HepG2 (cell line): ENCODE results near the gene LRRC25. TPM values are rescaled to one million over a fixed set of nuclear protein-coding genes. Genes with fewer than 3 reads are reported as not detected.
A peak's percentile ranks its signal among the peaks of the same experiment; 100 is the strongest.

Experiments used
- AKAP8 ChIP-seq: sonication (generic); formaldehyde crosslinking; IDR thresholded peaks from 2 replicates; pipeline ENCODE4 v1.5.1; 2020; ENCODE audit warnings: mild to moderate bottlenecking, missing genetic modification reagents
- FOXP1 ChIP-seq, 2 experiments: fragments of 450-650 bp in 1 of 2; IDR thresholded peaks; 2 replicates each; pipeline ENCODE4 v1.6.1; 2017 to 2018; ENCODE audit warnings: antibody characterized with exemption in 1 of 2
- GTF3A ChIP-seq: sonication (generic); formaldehyde crosslinking; conservative IDR thresholded peaks from 2 replicates; pipeline ENCODE4 v1.4.0; 2020; ENCODE audit warnings: mild to moderate bottlenecking, missing genetic modification reagents
- KAT8 ChIP-seq: IDR thresholded peaks from 2 replicates; pipeline ENCODE4 v1.6.1; 2016; ENCODE audit warnings: missing genetic modification reagents, missing compliant biosample characterization
- MAZ ChIP-seq, 2 experiments: sonication (generic) in 1 of 2; formaldehyde crosslinking in 1 of 2; IDR thresholded peaks; 2 replicates each; pipeline versions ENCODE4 v1.5.0 to v1.6.1; 2012 to 2020; ENCODE audit warnings: low read depth in 2 of 2, mild to moderate bottlenecking in 2 of 2, borderline replicate concordance in 1 of 2, improper control_type of control experiment in 1 of 2, low read length in 1 of 2, missing genetic modification reagents in 1 of 2, moderate library complexity in 1 of 2
- MTA1 ChIP-seq: sonication (generic); formaldehyde crosslinking; IDR thresholded peaks from 2 replicates; pipeline ENCODE4 v1.4.0; 2020; ENCODE audit warnings: missing genetic modification reagents, mild to moderate bottlenecking, borderline replicate concordance
- NFATC3 ChIP-seq: sonication (generic); formaldehyde crosslinking; IDR thresholded peaks from 2 replicates; pipeline ENCODE4 v1.5.1; 2020; ENCODE audit warnings: mild to moderate bottlenecking, missing genetic modification reagents
- RAD21 ChIP-seq: fragments of 450-650 bp; formaldehyde crosslinking; IDR thresholded peaks from 2 replicates; pipeline ENCODE4 v1.5.0; 2020; ENCODE audit warnings: mild to moderate bottlenecking
- SIX4 ChIP-seq: sonication (generic); formaldehyde crosslinking; IDR thresholded peaks from 2 replicates; pipeline ENCODE4 v1.4.0; 2020; ENCODE audit warnings: missing genetic modification reagents
- TARDBP ChIP-seq: sonication (generic); formaldehyde crosslinking; IDR thresholded peaks from 2 replicates; pipeline ENCODE4 v1.8.0; 2022; ENCODE audit warnings: mild to moderate bottlenecking, missing genetic modification reagents
- TEAD2 ChIP-seq: sonication (generic); formaldehyde crosslinking; IDR thresholded peaks from 2 replicates; pipeline ENCODE4 v1.9.0; 2021; ENCODE audit warnings: missing genetic modification reagents
- TP53 ChIP-seq: sonication (generic); formaldehyde crosslinking; conservative IDR thresholded peaks from 2 replicates; pipeline ENCODE4 v1.4.0; 2020; ENCODE audit warnings: missing genetic modification reagents
- ZC3H13 ChIP-seq: sonication (generic); formaldehyde crosslinking; IDR thresholded peaks from 2 replicates; pipeline ENCODE4 v1.8.1; 2023; ENCODE audit warnings: mild to moderate bottlenecking, missing genetic modification reagents, moderate library complexity
- ZNF12 ChIP-seq: sonication (generic); formaldehyde crosslinking; IDR thresholded peaks from 2 replicates; pipeline ENCODE4 v1.5.0; 2020; ENCODE audit warnings: missing genetic modification reagents
- ZNF121 ChIP-seq: sonication (generic); formaldehyde crosslinking; IDR thresholded peaks from 2 replicates; pipeline ENCODE4 v1.5.0; 2020; ENCODE audit warnings: mild to moderate bottlenecking, missing genetic modification reagents
- ZNF530 ChIP-seq: sonication (generic); formaldehyde crosslinking; IDR thresholded peaks from 2 replicates; pipeline ENCODE4 v1.5.0; 2020; ENCODE audit warnings: low read depth, mild to moderate bottlenecking, missing genetic modification reagents
- ZNF557 ChIP-seq: sonication (generic); formaldehyde crosslinking; IDR thresholded peaks from 2 replicates; pipeline ENCODE4 v1.4.0; 2020; ENCODE audit warnings: missing genetic modification reagents
- ZNF883 ChIP-seq: sonication (generic); formaldehyde crosslinking; IDR thresholded peaks from 2 replicates; pipeline ENCODE4 v1.5.1; 2020; ENCODE audit warnings: mild to moderate bottlenecking, missing genetic modification reagents; ENCODE audit errors: not compliant biosample characterization
- ZZZ3 ChIP-seq: sonication (generic); formaldehyde crosslinking; IDR thresholded peaks from 2 replicates; pipeline ENCODE4 v1.4.0; 2020; ENCODE audit warnings: missing genetic modification reagents, mild to moderate bottlenecking, borderline replicate concordance
- polyA plus RNA-seq, 8 experiments: library from polyadenylated mRNA; depleted of rRNA in 3 of 8; stranded (reverse) in 7 of 8; unstranded in 1 of 8; fragments of >200 nt; fragmentation: Illumina TruSeq in 4 of 8; extraction: Trizol in 4 of 8; gene quantifications; 2 replicates each; pipeline versions ENCODE4 v1.2.1 to v1.2.3, GENCODE V29; 2011 to 2016; ENCODE audit warnings: low read depth in 4 of 8, missing spikeins in 1 of 8, mixed read lengths in 1 of 8; ENCODE audit not compliant: insufficient read depth in 1 of 8
- total RNA-seq, 5 experiments: library from RNA; depleted of rRNA; stranded (reverse); fragments of >200 nt; fragmentation: Illumina TruSeq; extraction: Trizol; gene quantifications; 2 replicates each; pipeline ENCODE4 v1.2.3, GENCODE V29; 2016; ENCODE audit warnings: low read depth in 1 of 5
- TF ChIP-seq, protein P1 (sequence below): sonication (generic); formaldehyde crosslinking; IDR thresholded peaks from 2 replicates; pipeline ENCODE4 v1.5.0; 2020; ENCODE audit warnings: mild to moderate bottlenecking, missing genetic modification reagents
- TF ChIP-seq, protein P2 (sequence below): fragments of 450-650 bp; IDR thresholded peaks from 2 replicates; pipeline ENCODE4 v1.6.1; 2016
- TF ChIP-seq, protein P3 (sequence below): sonication (generic); formaldehyde crosslinking; IDR thresholded peaks from 2 replicates; pipeline ENCODE4 v1.4.0; 2020; ENCODE audit warnings: missing genetic modification reagents; ENCODE audit errors: not compliant biosample characterization
- TF ChIP-seq, protein P4 (sequence below): sonication (generic); formaldehyde crosslinking; IDR thresholded peaks from 2 replicates; pipeline ENCODE4 v1.9.0; 2022; ENCODE audit warnings: missing genetic modification reagents, mild to moderate bottlenecking, borderline replicate concordance
- TF ChIP-seq, protein P5 (sequence below): sonication (generic); formaldehyde crosslinking; IDR thresholded peaks from 2 replicates; pipeline ENCODE4 v1.4.0; 2020; ENCODE audit warnings: missing genetic modification reagents, low read depth, mild to moderate bottlenecking, borderline replicate concordance

LRRC25 gene
- total and polyA plus RNA-seq, 2 of the 13 experiments (the other 11 are each of a cell fraction or from before 2014, with no cell fraction given): 0.13 to 0.53 TPM

DNA sequence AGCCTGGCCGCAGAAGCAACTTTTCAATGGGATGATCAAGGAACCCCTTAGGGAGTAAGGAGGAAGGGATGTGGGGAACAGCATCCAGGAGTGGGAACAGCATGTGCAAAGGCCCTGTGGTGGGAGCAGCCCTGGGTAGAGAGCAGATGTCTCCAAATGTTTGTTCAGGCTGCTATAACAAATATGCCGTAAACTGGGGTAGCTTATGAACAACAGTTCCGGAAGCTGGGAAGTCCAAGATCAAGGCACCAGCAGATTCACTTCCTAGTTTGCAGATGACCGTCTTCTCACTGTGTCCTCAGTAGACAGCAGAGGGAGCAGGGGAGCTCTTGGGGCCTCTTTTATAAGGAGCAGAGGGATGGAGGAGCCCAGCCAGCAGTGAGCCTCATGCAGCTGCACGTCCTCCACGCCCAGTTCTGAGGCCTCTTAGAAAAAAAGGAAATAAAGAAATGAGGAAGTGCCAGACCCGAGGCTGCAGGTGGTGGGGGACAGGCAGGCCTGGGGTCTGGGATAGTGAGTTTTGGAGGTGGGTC, 4.2 kb upstream of the LRRC25 start (continued):
- TF ChIP-seq, protein P1, sequence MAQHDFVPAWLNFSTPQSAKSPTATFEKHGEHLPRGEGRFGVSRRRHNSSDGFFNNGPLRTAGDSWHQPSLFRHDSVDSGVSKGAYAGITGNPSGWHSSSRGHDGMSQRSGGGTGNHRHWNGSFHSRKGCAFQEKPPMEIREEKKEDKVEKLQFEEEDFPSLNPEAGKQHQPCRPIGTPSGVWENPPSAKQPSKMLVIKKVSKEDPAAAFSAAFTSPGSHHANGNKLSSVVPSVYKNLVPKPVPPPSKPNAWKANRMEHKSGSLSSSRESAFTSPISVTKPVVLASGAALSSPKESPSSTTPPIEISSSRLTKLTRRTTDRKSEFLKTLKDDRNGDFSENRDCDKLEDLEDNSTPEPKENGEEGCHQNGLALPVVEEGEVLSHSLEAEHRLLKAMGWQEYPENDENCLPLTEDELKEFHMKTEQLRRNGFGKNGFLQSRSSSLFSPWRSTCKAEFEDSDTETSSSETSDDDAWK (CRISPR knock-in tag): no peak
- peak; percentile 99 for TF ChIP-seq ZNF12 (CRISPR knock-in tag)
- peak; percentile 23; the same call in 1 of the 2 replicates for TF ChIP-seq MAZ (IDR thresholded peaks at IDR 0.05; ENCODE audit: borderline replicate concordance, low read depth, low read length)
- TF ChIP-seq MAZ (CRISPR knock-in tag; IDR thresholded peaks at IDR 0.05; ENCODE audit: low read depth): no peak
- no peak for TF ChIP-seq ZNF557 (CRISPR knock-in tag)
- TF ChIP-seq ZNF883: no peak
- TF ChIP-seq TEAD2 (CRISPR knock-in tag): no peak
- TF ChIP-seq NFATC3 (CRISPR knock-in tag): no peak
- TF ChIP-seq, protein P2, sequence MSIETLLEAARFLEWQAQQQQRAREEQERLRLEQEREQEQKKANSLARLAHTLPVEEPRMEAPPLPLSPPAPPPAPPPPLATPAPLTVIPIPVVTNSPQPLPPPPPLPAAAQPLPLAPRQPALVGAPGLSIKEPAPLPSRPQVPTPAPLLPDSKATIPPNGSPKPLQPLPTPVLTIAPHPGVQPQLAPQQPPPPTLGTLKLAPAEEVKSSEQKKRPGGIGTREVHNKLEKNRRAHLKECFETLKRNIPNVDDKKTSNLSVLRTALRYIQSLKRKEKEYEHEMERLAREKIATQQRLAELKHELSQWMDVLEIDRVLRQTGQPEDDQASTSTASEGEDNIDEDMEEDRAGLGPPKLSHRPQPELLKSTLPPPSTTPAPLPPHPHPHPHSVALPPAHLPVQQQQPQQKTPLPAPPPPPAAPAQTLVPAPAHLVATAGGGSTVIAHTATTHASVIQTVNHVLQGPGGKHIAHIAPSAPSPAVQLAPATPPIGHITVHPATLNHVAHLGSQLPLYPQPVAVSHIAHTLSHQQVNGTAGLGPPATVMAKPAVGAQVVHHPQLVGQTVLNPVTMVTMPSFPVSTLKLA: no peak
- no peak for TF ChIP-seq SIX4 (CRISPR knock-in tag)
- TF ChIP-seq, protein P3, sequence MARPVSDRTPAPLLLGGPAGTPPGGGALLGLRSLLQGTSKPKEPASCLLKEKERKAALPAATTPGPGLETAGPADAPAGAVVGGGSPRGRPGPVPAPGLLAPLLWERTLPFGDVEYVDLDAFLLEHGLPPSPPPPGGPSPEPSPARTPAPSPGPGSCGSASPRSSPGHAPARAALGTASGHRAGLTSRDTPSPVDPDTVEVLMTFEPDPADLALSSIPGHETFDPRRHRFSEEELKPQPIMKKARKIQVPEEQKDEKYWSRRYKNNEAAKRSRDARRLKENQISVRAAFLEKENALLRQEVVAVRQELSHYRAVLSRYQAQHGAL (CRISPR knock-in tag): no peak
- TF ChIP-seq AKAP8 (CRISPR knock-in tag): no peak
- no peak for TF ChIP-seq ZNF530 (CRISPR knock-in tag)
- TF ChIP-seq RAD21 (CRISPR knock-in tag): 0 out of 2 replicates have a peak, but pooled peaks have one; percentile 28
- TF ChIP-seq ZZZ3: no peak
- no peak for TF ChIP-seq MTA1 (CRISPR knock-in tag)
- TF ChIP-seq ZC3H13 (CRISPR knock-in tag): no peak
- 0 out of 2 replicates have a peak, but pooled peaks have one; percentile 19 for TF ChIP-seq TARDBP (CRISPR knock-in tag)
- TF ChIP-seq, protein P4, sequence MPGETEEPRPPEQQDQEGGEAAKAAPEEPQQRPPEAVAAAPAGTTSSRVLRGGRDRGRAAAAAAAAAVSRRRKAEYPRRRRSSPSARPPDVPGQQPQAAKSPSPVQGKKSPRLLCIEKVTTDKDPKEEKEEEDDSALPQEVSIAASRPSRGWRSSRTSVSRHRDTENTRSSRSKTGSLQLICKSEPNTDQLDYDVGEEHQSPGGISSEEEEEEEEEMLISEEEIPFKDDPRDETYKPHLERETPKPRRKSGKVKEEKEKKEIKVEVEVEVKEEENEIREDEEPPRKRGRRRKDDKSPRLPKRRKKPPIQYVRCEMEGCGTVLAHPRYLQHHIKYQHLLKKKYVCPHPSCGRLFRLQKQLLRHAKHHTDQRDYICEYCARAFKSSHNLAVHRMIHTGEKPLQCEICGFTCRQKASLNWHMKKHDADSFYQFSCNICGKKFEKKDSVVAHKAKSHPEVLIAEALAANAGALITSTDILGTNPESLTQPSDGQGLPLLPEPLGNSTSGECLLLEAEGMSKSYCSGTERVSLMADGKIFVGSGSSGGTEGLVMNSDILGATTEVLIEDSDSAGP (CRISPR knock-in tag): no peak
- TF ChIP-seq, protein P5, sequence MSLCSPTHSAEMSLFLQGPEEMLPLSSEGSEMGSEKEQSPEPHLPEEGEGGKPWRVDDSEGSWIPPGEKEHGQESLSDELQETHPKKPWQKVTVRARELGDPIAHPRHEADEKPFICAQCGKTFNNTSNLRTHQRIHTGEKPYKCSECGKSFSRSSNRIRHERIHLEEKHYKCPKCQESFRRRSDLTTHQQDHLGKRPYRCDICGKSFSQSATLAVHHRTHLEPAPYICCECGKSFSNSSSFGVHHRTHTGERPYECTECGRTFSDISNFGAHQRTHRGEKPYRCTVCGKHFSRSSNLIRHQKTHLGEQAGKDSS (CRISPR knock-in tag): no peak
- TF ChIP-seq GTF3A: no peak
- TF ChIP-seq ZNF121 (CRISPR knock-in tag): no peak
- peak; percentile 21; the same call in 1 of the 2 replicates for TF ChIP-seq KAT8
- TF ChIP-seq FOXP1 (IDR thresholded peaks at IDR 0.05): no peak
- peak; percentile 7; the same call in 1 of the 2 replicates for TF ChIP-seq FOXP1 (CRISPR knock-in tag; IDR thresholded peaks at IDR 0.05)
- no peak for TF ChIP-seq TP53
